Stomach (tissue), 19 donors: ENCODE results near the gene CFAP298. TPM values are rescaled to one million over a fixed set of nuclear protein-coding genes. Genes with fewer than 3 reads are reported as not detected.
A peak's percentile ranks its signal among the peaks of the same experiment; 100 is the strongest.
"Not testable (repeated sequence)": the region's sequence is repeated elsewhere in the genome, so short reads cannot be mapped to it uniquely, and the experiment has no call there.

ENCODE experiments used
- DNase-seq, 2 donors: peaks; one replicate each; pipeline versions ENCODE4 v3.0.0 to v3.0.0-alpha.2; 2013 to 2019
- H3K27ac ChIP-seq, 5 donors: fragments of 200-600 bp in 4 of 5; sonication (generic) in 4 of 5; one replicate each; pipeline ENCODE4 v1.5.1; 2013 to 2019; ENCODE audit warnings: mild to moderate bottlenecking in 1 of 5, moderate library complexity in 1 of 5
- H3K27me3 ChIP-seq, 3 donors: fragments of 200-600 bp; sonication (generic); one replicate each; pipeline ENCODE4 v1.5.1; 2017 to 2019; ENCODE audit warnings: mixed run types in 1 of 3
- H3K36me3 ChIP-seq, 4 donors: fragments of 200-600 bp; sonication (generic); 1 replicate in 3 of 4; 2 replicates in 1 of 4; pipeline ENCODE4 v1.5.1; 2016 to 2019
- H3K4me1 ChIP-seq, 4 donors: fragments of 200-600 bp; sonication (generic); one replicate each; pipeline ENCODE4 v1.5.1; 2016 to 2019
- H3K4me3 ChIP-seq, 4 donors: fragments of 200-600 bp; sonication (generic) in 3 of 4; one replicate each; pipeline ENCODE4 v1.5.1; 2016 to 2019; ENCODE audit warnings: mild to moderate bottlenecking in 1 of 4
- H3K9me3 ChIP-seq, 4 donors: fragments of 200-600 bp; sonication (generic); one replicate each; pipeline ENCODE4 v1.5.1; 2016 to 2019
- CTCF ChIP-seq, 7 experiments: fragments of 450-650 bp in 4 of 7; fragments of 200-600 bp in 3 of 7; sonication (generic) in 3 of 7; IDR thresholded peaks; one replicate each; pipeline ENCODE4 v1.5.1; 2016 to 2019; ENCODE audit warnings: antibody characterized with exemption in 7 of 7, control low read depth in 2 of 7, mild to moderate bottlenecking in 1 of 7
- EP300 ChIP-seq: sonication (generic); formaldehyde crosslinking; IDR thresholded peaks from one replicate; pipeline ENCODE4 v1.6.1; 2017; ENCODE audit warnings: antibody characterized with exemption
- POLR2A ChIP-seq, 4 donors: fragments of 450-650 bp; IDR thresholded peaks; one replicate each; pipeline ENCODE4 v1.6.1; 2016; ENCODE audit warnings: antibody characterized with exemption in 4 of 4, control low read depth in 2 of 4, mild to moderate bottlenecking in 1 of 4, moderate library complexity in 1 of 4
- POLR2AphosphoS5 ChIP-seq, 3 donors: sonication (generic); formaldehyde crosslinking; IDR thresholded peaks; one replicate each; pipeline ENCODE4 v1.6.1; 2016; ENCODE audit warnings: antibody characterized with exemption in 3 of 3
- WGBS, 5 donors: extraction: QIAGEN DNeasy Blood & Tissue Kit in 3 of 5; methylation state at CpG; one replicate each; pipeline versions ENCODE4 v1.1.5 to v1.1.7; 2013 to 2018; 5-methylcytosine and 5-hydroxymethylcytosine counted together
- intact Hi-C: fragments of 100-400 bp; cut with DNase I; formaldehyde crosslinking; loops from one replicate; pipeline ENCODE4 v1.15.1; 2023; ENCODE audit warnings: low total_unique reads
- long read RNA-seq, 10 donors: transcript quantifications; one replicate each; lab custom pipeline, GENCODE V29; 2026
- polyA plus RNA-seq, 3 donors: library from polyadenylated mRNA; stranded (reverse); fragments of 200-250 nt; gene quantifications; one replicate each; pipeline ENCODE4 v1.2.3, GENCODE V29; 2013
- total RNA-seq, 5 donors: library from RNA; depleted of rRNA; stranded (reverse); fragments of >200 nt; gene quantifications; one replicate each; pipeline versions ENCODE4 v1.1.0 to v1.2.3, GENCODE V29; 2014 to 2016
- donor health status: healthy with polysubstance abuse.
- donor health status: Bipolar disorder and iron deficiency.
- donor health status: healthy.

Gene CFAP298
- total RNA-seq (10 to 100 TPM in 3 of 5 donors, 1 to 10 TPM in 1, under 1 TPM in 1; 0.87 to 61.8 (median 16.7) TPM), polyA plus RNA-seq (10 to 100 TPM; 39.8 to 41.1 (median 40.0) TPM)
- long read RNA-seq, donor 1, transcript CFAP298-201 (7 exons, 1,692 nt) = major isoform, 6 of 6 reads
- long read RNA-seq, donor 1, partial matches to known transcripts = 0 of 6 reads
- long read RNA-seq, donor 1, other reads (novel, unspliced or antisense) = 0 of 6 reads
- long read RNA-seq, donor 2, transcript CFAP298-201 (7 exons, 1,692 nt) = major isoform, 8 of 12 reads
- long read RNA-seq, donor 2, partial matches to known transcripts = 0 of 12 reads
- long read RNA-seq, donor 2, other reads (novel, unspliced or antisense) = 0 of 12 reads
- long read RNA-seq, donor 3, transcript CFAP298-201 (7 exons, 1,692 nt) = major isoform, 6 of 8 reads
- long read RNA-seq, donor 3, partial matches to known transcripts = 0 of 8 reads
- long read RNA-seq, donor 3, other reads (novel, unspliced or antisense) = 0 of 8 reads
- long read RNA-seq, donor 4, partial matches to known transcripts = 0 of 2 reads
- long read RNA-seq, donor 4, other reads (novel, unspliced or antisense) = 0 of 2 reads
- long read RNA-seq, donor 5, transcript CFAP298-201 (7 exons, 1,692 nt) = major isoform, 5 of 5 reads
- long read RNA-seq, donor 5, partial matches to known transcripts = 0 of 5 reads
- long read RNA-seq, donor 5, other reads (novel, unspliced or antisense) = 0 of 5 reads
- long read RNA-seq, donor 6, transcript CFAP298-201 (7 exons, 1,692 nt) = major isoform, 20 of 27 reads
- long read RNA-seq, donor 6, transcript CFAP298-203 (5 exons, 2,503 nt) = minor isoform, 7 of 27 reads
- long read RNA-seq, donor 6, partial matches to known transcripts = 0 of 27 reads
- long read RNA-seq, donor 6, other reads (novel, unspliced or antisense) = 0 of 27 reads
- long read RNA-seq, donor 7, transcript CFAP298-201 (7 exons, 1,692 nt) = major isoform, 8 of 9 reads
- long read RNA-seq, donor 7, partial matches to known transcripts = 0 of 9 reads
- long read RNA-seq, donor 7, other reads (novel, unspliced or antisense) = 0 of 9 reads
- long read RNA-seq, donor 8, transcript CFAP298-203 (5 exons, 2,503 nt) = minor isoform, 5 of 17 reads
- long read RNA-seq, donor 8, transcript CFAP298-201 (7 exons, 1,692 nt) = major isoform, 10 of 17 reads
- long read RNA-seq, donor 8, partial matches to known transcripts = 0 of 17 reads
- long read RNA-seq, donor 8, other reads (novel, unspliced or antisense) = 0 of 17 reads
- long read RNA-seq, donor 9, transcript CFAP298-203 (5 exons, 2,503 nt) = minor isoform, 5 of 26 reads
- long read RNA-seq, donor 9, transcript CFAP298-201 (7 exons, 1,692 nt) = major isoform, 11 of 26 reads
- long read RNA-seq, donor 9, partial matches to known transcripts = 9 of 26 reads
- long read RNA-seq, donor 9, other reads (novel, unspliced or antisense) = 0 of 26 reads
- long read RNA-seq, donor 10, partial matches to known transcripts = 0 of 7 reads
- long read RNA-seq, donor 10, other reads (novel, unspliced or antisense) = 0 of 7 reads

GRCh38 chr21:32612075-32612998 lies at the start of gene CFAP298:
Gene CFAP298 (minus strand): TSS chr21:32612377. CDS start chr21:32612243, 134 bp downstream.
- Histone ChIP-seq H3K4me3 (peak within 1 kb of the TSS; percentile 59 to 97 (median 94)), H3K4me1 (peaks cover 8 to 27% (median 22%) of the 10 kb centered on the region in 4 donors), H3K27ac (peak within 1 kb of the TSS; percentile 87 to 92 (median 90)), H3K9me3 (no peaks in the 10 kb centered on the region), H3K27me3 (no peaks in the 10 kb centered on the region), H3K36me3 (peaks cover 4 to 24% (median 23%) of the 10 kb centered on the region in 4 donors)
- peak; percentile 83 to 96 for DNase-seq
- intact Hi-C loops = no loop called here
- 0 to 1% (median 0%) methylated on average over 31 to 81 of the region's 81 CpGs for WGBS, 5 donors
- TF ChIP-seq EP300 = no peak
- TF ChIP-seq CTCF (IDR thresholded peaks at IDR 0.05) = no peak
- no peak for TF ChIP-seq POLR2A (IDR thresholded peaks at IDR 0.05)
- peak; percentile 17 to 55 (median 27) for TF ChIP-seq POLR2AphosphoS5 (IDR thresholded peaks at IDR 0.05)

- H3K4me1 ChIP-seq, intact Hi-C loops, H3K27me3 ChIP-seq, H3K4me3 ChIP-seq: not testable (repeated sequence)
- DNase-seq = peak in 1 of 2 donors; percentile 67
- 49 to 81% (median 65%) methylated on average over 13 of the region's 13 CpGs for WGBS, 5 donors
- Histone ChIP-seq H3K9me3 (peaks cover 0 to 26% (median 21%) of the 10 kb centered on the region in 4 donors), H3K27ac (peak overlapping the region in 4 of 5 donors; percentile 52 to 62 (median 57)), H3K36me3 (peaks cover 48 to 92% (median 87%) of the 10 kb centered on the region in 4 donors)
- peak in 2 of 3 donors; percentile 8 to 20 for TF ChIP-seq POLR2AphosphoS5 (IDR thresholded peaks at IDR 0.05)
Observed at GRCh38 chr21:32661026-32661782, 49.0 kb upstream of the CFAP298 start.

- intact Hi-C loops = loop anchor here (10.0 kb wide), 1 partner anchor 166 kb away; no protein-coding TSS in a partner anchor
- Histone ChIP-seq H3K4me1 (peaks cover 0 to 9% (median 0%) of the 10 kb centered on the region in 4 donors), H3K9me3 (peaks cover 0 to 3% (median under 1%) of the 10 kb centered on the region in 4 donors), H3K4me3 (no peak overlapping the region), H3K27ac (no peak overlapping the region), H3K27me3 (no peaks in the 10 kb centered on the region), H3K36me3 (peaks cover 22 to 79% (median 77%) of the 10 kb centered on the region in 4 donors)
- no peak for DNase-seq
- TF ChIP-seq POLR2AphosphoS5 (IDR thresholded peaks at IDR 0.05) = no peak
- no peak for TF ChIP-seq POLR2A (IDR thresholded peaks at IDR 0.05)
- TF ChIP-seq EP300 = no peak
- no peak for TF ChIP-seq CTCF (IDR thresholded peaks at IDR 0.05)
- WGBS, 5 donors = 92 to 98% (median 97%) methylated on average over 7 to 9 of the region's 9 CpGs
Observed at GRCh38 chr21:32658524-32658923, 46.3 kb upstream of the CFAP298 start.
